ENCODE results near the gene COL25A1.

Gene COL25A1

GRCh38 chr4:109214622-109215301 is 87.7 kb downstream of the COL25A1 start:
- DNase-seq (ENCODE audit: low read depth in 2 of 2): no peak

DNA sequence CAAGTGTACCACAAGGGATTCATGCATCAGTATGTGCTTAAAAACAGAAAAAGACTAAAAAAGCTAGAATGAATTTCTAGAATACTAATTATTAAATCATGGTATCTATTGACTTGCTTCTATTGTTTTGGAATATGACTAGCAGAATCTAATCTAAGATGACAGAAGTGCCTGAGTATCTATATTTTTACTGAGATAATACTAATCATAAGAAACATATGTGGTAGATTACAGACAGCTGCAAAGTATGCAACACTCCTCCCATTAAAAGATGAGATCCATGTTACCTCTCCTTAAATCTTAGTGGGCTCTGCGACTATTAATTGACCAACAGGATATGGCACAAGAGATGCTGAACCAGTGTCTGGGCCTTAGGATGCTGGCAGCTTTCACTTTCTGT is 89.4 kb downstream of the COL25A1 start:
- no peak for DNase-seq (ENCODE audit: low read depth in 2 of 2)

GRCh38 chr4:109211671-109212070 is 90.8 kb downstream of the COL25A1 start:
- DNase-seq (ENCODE audit: low read depth in 2 of 2): no peak

DNA sequence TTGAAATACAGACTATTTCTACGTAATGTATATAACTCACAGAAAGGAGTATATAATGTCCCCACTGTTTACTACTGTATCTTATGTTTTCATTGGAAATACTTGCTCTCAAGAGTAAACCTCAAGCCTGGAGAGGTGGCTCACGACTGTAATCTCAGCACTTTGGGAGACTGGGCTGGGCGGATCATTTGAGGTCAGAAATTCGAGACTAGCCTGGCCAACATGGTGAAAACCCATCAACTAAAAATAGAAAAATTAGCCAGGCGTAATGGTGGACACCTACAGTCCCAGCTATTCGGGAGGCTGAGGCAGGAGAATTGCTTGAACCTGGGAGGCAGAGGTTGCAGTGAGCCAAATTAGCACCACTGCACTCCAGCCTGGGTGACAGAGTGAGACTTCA is 92.8 kb downstream of the COL25A1 start:
- no peak for DNase-seq (ENCODE audit: low read depth in 2 of 2)

GRCh38 chr4:109207898-109208297 is 94.6 kb downstream of the COL25A1 start:
- no peak for DNase-seq (ENCODE audit: low read depth in 2 of 2)

GRCh38 chr4:109207061-109207460 is 95.4 kb downstream of the COL25A1 start:
- DNase-seq (ENCODE audit: low read depth in 2 of 2): no peak

- no peak for DNase-seq (ENCODE audit: low read depth in 2 of 2)
Observed at GRCh38 chr4:109206620-109207019, 95.8 kb downstream of the COL25A1 start.

GRCh38 chr4:109205186-109205585 is 97.3 kb downstream of the COL25A1 start:
- DNase-seq (ENCODE audit: low read depth in 2 of 2): no peak

- no peak for DNase-seq (ENCODE audit: low read depth in 2 of 2)
Observed at GRCh38 chr4:109199585-109199984, 102.9 kb downstream of the COL25A1 start.

DNA sequence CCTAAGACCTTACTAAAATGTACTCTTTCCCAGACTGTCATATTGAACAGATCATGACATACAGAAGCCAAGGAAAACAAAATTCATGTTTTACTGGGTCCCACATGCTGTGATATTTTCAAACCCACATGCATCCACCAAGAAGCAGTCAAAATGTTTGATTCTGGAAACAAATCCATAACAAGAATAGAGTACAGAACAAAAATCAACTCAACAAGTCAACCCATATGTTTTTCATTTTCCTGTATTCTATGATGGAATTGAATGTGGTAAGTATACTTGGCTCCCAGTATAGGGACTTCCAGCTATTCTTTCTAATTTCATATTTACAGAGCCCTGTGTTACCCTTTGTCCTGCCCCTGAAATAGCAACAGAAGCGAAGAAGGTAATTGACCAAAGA is 106.8 kb downstream of the COL25A1 start:
- DNase-seq (ENCODE audit: low read depth in 2 of 2): no peak

GRCh38 chr4:109191216-109191615 is 111.2 kb downstream of the COL25A1 start:
- DNase-seq (ENCODE audit: low read depth in 2 of 2): no peak

DNA sequence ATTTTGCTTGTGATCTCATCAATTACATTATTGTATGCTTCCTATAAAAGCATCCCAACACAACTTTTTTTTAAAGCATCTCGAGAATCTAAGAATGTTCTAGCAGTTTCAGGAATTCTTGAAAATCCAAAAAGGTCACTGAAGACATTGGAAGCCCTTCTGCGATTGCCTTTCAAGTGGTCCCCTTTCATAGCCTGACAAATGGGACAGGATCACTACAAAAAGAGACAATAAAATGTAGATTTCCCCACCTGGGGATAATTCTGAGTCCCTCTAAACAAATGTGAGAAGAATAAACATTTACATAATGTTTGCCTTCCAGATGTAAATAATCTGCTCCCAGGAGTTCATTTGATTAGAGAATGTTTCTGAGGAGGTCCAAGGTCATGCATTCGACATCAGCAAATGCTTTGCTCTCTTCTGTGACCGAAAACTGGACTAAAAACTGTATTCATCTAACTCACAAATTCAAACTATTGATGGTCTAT is 116.0 kb downstream of the COL25A1 start:
- no peak for DNase-seq (ENCODE audit: low read depth in 2 of 2)

DNA sequence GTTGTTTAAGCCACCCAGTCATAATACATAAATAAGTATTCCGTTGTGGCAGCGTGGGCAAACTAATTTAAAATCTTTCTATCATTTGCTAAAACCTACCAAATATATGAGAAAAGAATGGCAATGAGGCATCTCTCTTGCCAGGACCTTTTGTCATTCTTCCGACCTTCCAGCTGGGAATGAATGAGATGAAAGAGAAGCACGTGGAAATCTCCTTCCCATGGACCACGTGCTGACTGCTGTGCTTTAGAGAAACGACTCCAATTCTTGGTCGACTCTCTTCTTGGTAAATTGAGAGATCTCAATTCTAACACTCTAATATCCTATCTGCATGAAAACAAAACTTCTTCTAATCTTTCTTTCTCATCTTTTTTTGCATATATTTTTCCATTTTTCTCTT is 116.5 kb downstream of the COL25A1 start:
- DNase-seq (ENCODE audit: low read depth in 2 of 2): no peak

DNA sequence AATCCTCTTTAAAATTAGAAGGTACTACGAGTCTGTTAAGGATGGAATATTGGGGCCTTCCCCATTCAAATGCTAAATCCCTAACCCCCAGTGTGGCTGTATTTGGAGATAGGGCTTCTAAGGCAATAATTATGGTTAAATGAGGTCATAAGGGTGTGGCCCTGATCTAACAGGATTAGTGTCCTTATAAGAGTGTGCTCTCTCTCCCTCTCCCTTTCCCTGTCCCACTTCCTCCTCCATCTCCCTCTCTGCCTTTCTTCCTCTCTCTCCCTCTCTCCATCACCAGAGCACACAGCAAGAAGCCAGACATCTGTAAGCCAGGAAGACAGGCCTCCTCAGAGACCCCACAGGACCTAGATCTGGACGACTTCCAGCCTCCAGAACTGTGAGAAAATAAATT is 116.9 kb downstream of the COL25A1 start:
- DNase-seq (ENCODE audit: low read depth in 2 of 2): no peak

DNA sequence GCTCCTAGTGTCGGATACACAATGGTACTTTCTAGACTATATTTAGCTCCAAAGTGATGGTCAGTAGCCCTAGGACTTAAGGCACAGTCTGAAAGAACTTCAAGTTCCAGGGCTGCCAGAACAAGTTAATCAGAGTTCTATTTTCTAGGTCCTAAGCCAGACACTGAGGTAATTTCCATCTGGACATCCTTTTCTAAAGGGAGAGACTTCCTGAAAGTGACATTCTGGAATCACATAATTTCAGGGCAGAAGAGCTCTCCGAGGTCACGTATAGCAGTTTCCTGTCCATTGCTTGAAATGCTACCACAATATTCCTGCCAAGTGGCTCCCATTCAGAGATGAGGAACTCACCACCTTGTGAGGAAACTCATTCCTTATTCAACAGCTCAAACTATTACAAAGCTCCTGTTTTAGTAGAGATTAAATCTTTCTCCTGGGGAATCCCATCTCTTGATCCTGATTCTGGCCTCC is 117.9 kb downstream of the COL25A1 start:
- DNase-seq (ENCODE audit: low read depth in 2 of 2): no peak

DNA sequence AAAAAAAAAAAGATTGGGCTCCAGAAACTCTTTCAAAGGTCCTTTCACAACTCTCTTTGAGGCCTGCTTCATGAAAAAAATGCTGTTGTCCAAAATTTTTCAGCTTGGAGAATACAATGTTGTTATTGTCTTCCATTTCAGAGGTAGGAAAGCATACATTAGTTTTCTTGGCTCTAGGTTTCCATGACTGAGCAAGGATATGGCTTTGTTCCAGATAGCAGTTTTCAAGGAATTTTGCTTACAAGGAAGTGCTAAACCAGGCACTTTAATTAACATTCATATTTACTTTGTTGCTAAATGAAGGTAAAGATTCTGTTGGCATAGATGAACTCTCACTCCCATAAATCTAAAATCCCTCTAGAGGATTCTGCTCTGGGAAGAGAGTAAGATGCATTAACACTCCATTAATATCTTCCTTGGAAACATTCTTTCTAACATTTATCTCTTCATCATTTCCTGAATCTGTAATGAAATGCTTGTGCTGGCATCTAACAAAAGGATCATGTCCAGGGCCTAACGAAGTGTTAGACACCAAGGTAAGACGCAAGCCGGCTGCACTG is 118.4 kb downstream of the COL25A1 start:
- DNase-seq (ENCODE audit: low read depth in 2 of 2): no peak

DNA sequence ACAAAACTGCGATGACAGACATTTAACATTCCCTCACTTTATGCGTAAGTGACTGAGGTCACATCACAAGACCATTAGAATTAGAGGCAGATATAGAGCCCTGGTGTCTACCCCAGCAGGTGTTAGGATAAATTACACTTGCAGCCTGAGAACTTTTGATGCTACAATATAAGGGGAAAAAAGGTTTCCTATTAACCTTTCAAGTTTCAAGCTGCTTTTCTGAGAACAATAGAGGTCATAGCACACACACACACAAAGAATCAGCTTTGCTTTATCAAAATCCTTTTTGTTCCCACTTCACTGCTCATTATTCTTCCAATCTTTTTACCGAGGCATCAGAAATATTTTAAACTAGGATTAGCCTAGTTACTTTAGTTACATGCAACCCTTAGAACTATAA is 119.8 kb downstream of the COL25A1 start:
- no peak for DNase-seq (ENCODE audit: low read depth in 2 of 2)

- no peak for DNase-seq (ENCODE audit: low read depth in 2 of 2)
Observed at GRCh38 chr4:109179061-109179460, 123.4 kb downstream of the COL25A1 start.

GRCh38 chr4:109177096-109177810 is 125.2 kb downstream of the COL25A1 start:
- no peak for DNase-seq (ENCODE audit: low read depth in 2 of 2)

DNA sequence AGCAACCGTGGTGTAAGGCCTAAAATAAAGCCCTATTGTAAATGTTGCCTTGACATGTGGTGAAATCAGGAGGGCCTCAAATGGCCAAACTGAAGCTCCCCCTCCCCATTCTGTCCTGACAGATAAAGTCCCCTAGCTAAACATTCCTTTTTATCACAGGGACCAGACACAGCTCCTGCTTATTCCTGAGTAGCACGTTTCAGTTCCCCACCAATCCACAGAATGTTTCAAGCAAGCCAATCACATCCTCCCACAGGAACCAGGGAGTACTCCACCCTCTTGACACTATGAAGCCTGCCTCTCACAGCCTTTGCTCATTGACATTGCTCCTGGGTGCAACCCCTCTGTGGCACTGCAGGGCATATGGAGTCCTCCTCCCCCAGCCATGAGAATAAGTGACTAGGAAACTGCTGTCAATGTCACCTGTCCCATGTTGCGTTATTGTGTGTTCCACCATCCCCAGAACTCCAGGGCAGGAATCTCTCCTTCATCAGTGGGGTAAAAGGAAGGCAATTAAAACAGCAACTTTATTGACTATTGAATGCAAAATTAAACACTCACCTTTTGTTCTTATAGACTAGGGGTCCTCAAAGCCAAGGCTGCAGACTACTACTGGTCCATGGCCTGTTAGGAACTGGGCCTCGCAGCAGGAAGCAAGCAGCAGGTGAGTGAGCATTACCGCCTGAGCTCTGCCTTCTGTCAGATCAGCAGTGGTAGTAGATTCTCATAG is 128.1 kb downstream of the COL25A1 start:
- no peak for DNase-seq (ENCODE audit: low read depth in 2 of 2)

GRCh38 chr4:109172301-109172700 is 130.2 kb downstream of the COL25A1 start:
- DNase-seq (ENCODE audit: low read depth in 2 of 2): no peak

GRCh38 chr4:109171070-109171469 is 131.4 kb downstream of the COL25A1 start:
- no peak for DNase-seq (ENCODE audit: low read depth in 2 of 2)
